Dendritic cell treated with granulocyte-macrophage colony-stimulating factor and Interleukin-4, amounts not matched to agents 40 ng/mL and 50 ng/mL, for 4 days (primary cell): ENCODE data around the gene NUB1.
A peak's percentile ranks its signal among the peaks of the same experiment; 100 is the strongest.

Experiments used
- H3K27ac Mint-ChIP-seq: one replicate; pipeline ENCODE4 v1.8.0; 2022; ENCODE audit warnings: mild to moderate bottlenecking, mixed read lengths
- H3K27me3 Mint-ChIP-seq: one replicate; pipeline ENCODE4 v1.8.0; 2022; ENCODE audit warnings: mild to moderate bottlenecking, mixed read lengths
- H3K36me3 Mint-ChIP-seq: one replicate; pipeline ENCODE4 v1.8.0; 2022; ENCODE audit warnings: low read depth, mixed read lengths
- H3K4me1 Mint-ChIP-seq: one replicate; pipeline ENCODE4 v1.8.0; 2022; ENCODE audit warnings: low read depth, mixed read lengths
- H3K4me3 Mint-ChIP-seq: one replicate; pipeline ENCODE4 v1.8.0; 2022; ENCODE audit warnings: mild to moderate bottlenecking, moderate library complexity, mixed read lengths
- H3K9me3 Mint-ChIP-seq: one replicate; pipeline ENCODE4 v1.8.0; 2022; ENCODE audit warnings: mixed read lengths
- intact Hi-C: fragments of 100-400 bp; cut with micrococcal nuclease; formaldehyde crosslinking; loops from one replicate; pipeline ENCODE4 v1.15.0; 2022

The NUB1 gene

GRCh38 chr7:151388007-151388297, 46.3 kb downstream of the NUB1 start:
- intact Hi-C loops, result no loop called here
- H3K4me1 Mint-ChIP-seq, result peaks cover 21% of the 10 kb centered on the region
- H3K27me3 Mint-ChIP-seq, result peaks cover 76% of the 10 kb centered on the region
- no peak overlapping the region for H3K4me3 Mint-ChIP-seq
- H3K36me3 Mint-ChIP-seq, result no peaks in the 10 kb centered on the region
- H3K9me3 Mint-ChIP-seq, result no peaks in the 10 kb centered on the region
- no peak overlapping the region for H3K27ac Mint-ChIP-seq

GRCh38 chr7:151388430-151388829, 46.8 kb downstream of the NUB1 start:
- intact Hi-C loops, result no loop called here
- Mint-ChIP-seq H3K27ac (no peak overlapping the region), H3K36me3 (no peaks in the 10 kb centered on the region), H3K27me3 (peaks cover 76% of the 10 kb centered on the region), H3K4me1 (peaks cover 26% of the 10 kb centered on the region), H3K9me3 (no peaks in the 10 kb centered on the region), H3K4me3 (no peak overlapping the region)

GRCh38 chr7:151389096-151389767, 47.6 kb downstream of the NUB1 start:
- peaks cover 29% of the 10 kb centered on the region for H3K4me1 Mint-ChIP-seq
- no peaks in the 10 kb centered on the region for H3K36me3 Mint-ChIP-seq
- H3K9me3 Mint-ChIP-seq, result no peaks in the 10 kb centered on the region
- intact Hi-C loops, result no loop called here
- no peak overlapping the region for H3K4me3 Mint-ChIP-seq
- no peak overlapping the region for H3K27ac Mint-ChIP-seq
- H3K27me3 Mint-ChIP-seq, result peaks cover 76% of the 10 kb centered on the region

GRCh38 chr7:151389768-151390597, 48.4 kb downstream of the NUB1 start:
- H3K27me3 Mint-ChIP-seq, result peaks cover 74% of the 10 kb centered on the region
- peak overlapping the region; percentile 28 for H3K27ac Mint-ChIP-seq
- H3K4me1 Mint-ChIP-seq, result peaks cover 29% of the 10 kb centered on the region
- no peak overlapping the region for H3K4me3 Mint-ChIP-seq
- intact Hi-C loops, result no loop called here
- H3K36me3 Mint-ChIP-seq, result no peaks in the 10 kb centered on the region
- H3K9me3 Mint-ChIP-seq, result no peaks in the 10 kb centered on the region

- intact Hi-C loops, result no loop called here
- H3K27ac Mint-ChIP-seq, result peak overlapping the region; percentile 28
- H3K9me3 Mint-ChIP-seq, result no peaks in the 10 kb centered on the region
- H3K4me3 Mint-ChIP-seq, result no peak overlapping the region
- H3K27me3 Mint-ChIP-seq, result peaks cover 75% of the 10 kb centered on the region
- H3K4me1 Mint-ChIP-seq, result peaks cover 29% of the 10 kb centered on the region
- H3K36me3 Mint-ChIP-seq, result no peaks in the 10 kb centered on the region
These were observed 49.2 kb downstream of the NUB1 start for GRCh38 chr7:151390598-151391357.

GRCh38 chr7:151391358-151391730, 49.7 kb downstream of the NUB1 start:
- peaks cover 74% of the 10 kb centered on the region for H3K27me3 Mint-ChIP-seq
- no peaks in the 10 kb centered on the region for H3K9me3 Mint-ChIP-seq
- no peak overlapping the region for H3K4me3 Mint-ChIP-seq
- intact Hi-C loops, result no loop called here
- H3K4me1 Mint-ChIP-seq, result peaks cover 29% of the 10 kb centered on the region
- no peak overlapping the region for H3K27ac Mint-ChIP-seq
- no peaks in the 10 kb centered on the region for H3K36me3 Mint-ChIP-seq

- Mint-ChIP-seq H3K27ac (no peak overlapping the region), H3K27me3 (peaks cover 69% of the 10 kb centered on the region), H3K36me3 (no peaks in the 10 kb centered on the region), H3K9me3 (peaks cover under 1% of the 10 kb centered on the region), H3K4me3 (no peak overlapping the region), H3K4me1 (peaks cover 29% of the 10 kb centered on the region)
- intact Hi-C loops, result no loop called here
These were observed 50.4 kb downstream of the NUB1 start for GRCh38 chr7:151392002-151392401.

- intact Hi-C loops, result no loop called here
- H3K27me3 Mint-ChIP-seq, result peaks cover 65% of the 10 kb centered on the region
- H3K27ac Mint-ChIP-seq, result peak overlapping the region; percentile 51
- no peaks in the 10 kb centered on the region for H3K36me3 Mint-ChIP-seq
- H3K4me1 Mint-ChIP-seq, result peaks cover 29% of the 10 kb centered on the region
- H3K4me3 Mint-ChIP-seq, result no peak overlapping the region
- peaks cover 5% of the 10 kb centered on the region for H3K9me3 Mint-ChIP-seq
These were observed 50.8 kb downstream of the NUB1 start for GRCh38 chr7:151392426-151392825.

GRCh38 chr7:151393031-151393977, 51.7 kb downstream of the NUB1 start:
- Mint-ChIP-seq H3K36me3 (no peaks in the 10 kb centered on the region), H3K9me3 (peaks cover 13% of the 10 kb centered on the region), H3K4me1 (peaks cover 35% of the 10 kb centered on the region), H3K27ac (peak overlapping the region; percentile 51), H3K4me3 (no peak overlapping the region), H3K27me3 (peaks cover 61% of the 10 kb centered on the region)
- intact Hi-C loops, result no loop called here

GRCh38 chr7:151394076-151395035, 52.7 kb downstream of the NUB1 start:
- Mint-ChIP-seq H3K9me3 (peaks cover 14% of the 10 kb centered on the region), H3K36me3 (no peaks in the 10 kb centered on the region), H3K27ac (no peak overlapping the region), H3K4me1 (peaks cover 36% of the 10 kb centered on the region), H3K27me3 (peaks cover 53% of the 10 kb centered on the region), H3K4me3 (no peak overlapping the region)
- intact Hi-C loops, result no loop called here

- no peak overlapping the region for H3K27ac Mint-ChIP-seq
- H3K4me3 Mint-ChIP-seq, result no peak overlapping the region
- peaks cover 50% of the 10 kb centered on the region for H3K27me3 Mint-ChIP-seq
- intact Hi-C loops, result no loop called here
- peaks cover 30% of the 10 kb centered on the region for H3K4me1 Mint-ChIP-seq
- peaks cover 14% of the 10 kb centered on the region for H3K9me3 Mint-ChIP-seq
- no peaks in the 10 kb centered on the region for H3K36me3 Mint-ChIP-seq
These were observed 53.4 kb downstream of the NUB1 start for GRCh38 chr7:151395036-151395367.

- Mint-ChIP-seq H3K27ac (no peak overlapping the region), H3K4me1 (peaks cover 16% of the 10 kb centered on the region), H3K9me3 (peaks cover 14% of the 10 kb centered on the region), H3K36me3 (no peaks in the 10 kb centered on the region), H3K27me3 (peaks cover 48% of the 10 kb centered on the region), H3K4me3 (no peak overlapping the region)
- intact Hi-C loops, result no loop called here
These were observed 54.8 kb downstream of the NUB1 start for GRCh38 chr7:151396328-151396970.
